H9 (cell line): ENCODE data around the gene PPP1R13L. TPM values are rescaled to one million over a fixed set of nuclear protein-coding genes. Genes with fewer than 3 reads are reported as not detected.

Experiments
- DNase-seq: peaks from one replicate; pipeline ENCODE4 v3.0.0-alpha.2; 2017
- H2AFZ ChIP-seq: one replicate; pipeline ENCODE4 v1.6.1; 2013; ENCODE audit warnings: mild to moderate bottlenecking, low read length, control low read depth, moderate library complexity
- H2AK5ac ChIP-seq: 2 replicates; pipeline ENCODE4 v1.6.1; 2013; ENCODE audit warnings: low read length, control low read depth, mixed read lengths; ENCODE audit not compliant: insufficient read length
- H2BK120ac ChIP-seq: one replicate; pipeline ENCODE4 v1.6.1; 2013; ENCODE audit warnings: low read depth, mild to moderate bottlenecking, low read length, control low read depth, inconsistent platforms; ENCODE audit not compliant: poor library complexity, severe bottlenecking
- H2BK12ac ChIP-seq: 2 replicates; pipeline ENCODE4 v1.6.1; 2013; ENCODE audit warnings: low read length, control low read depth, mixed read lengths, low read depth; ENCODE audit not compliant: insufficient read length
- H2BK15ac ChIP-seq: 2 replicates; pipeline ENCODE4 v1.6.1; 2013; ENCODE audit warnings: low read depth, low read length, control low read depth
- H2BK20ac ChIP-seq: one replicate; pipeline ENCODE4 v1.6.1; 2013; ENCODE audit warnings: low read depth, mild to moderate bottlenecking, low read length, control low read depth, inconsistent platforms; ENCODE audit not compliant: poor library complexity, severe bottlenecking
- H2BK5ac ChIP-seq: 2 replicates; pipeline ENCODE4 v1.6.1; 2013; ENCODE audit warnings: low read length, control low read depth, mixed read lengths; ENCODE audit not compliant: insufficient read length
- H3K14ac ChIP-seq: 2 replicates; pipeline ENCODE4 v1.6.1; 2013; ENCODE audit warnings: low read length, control low read depth; ENCODE audit not compliant: insufficient read depth
- H3K18ac ChIP-seq: 2 replicates; pipeline ENCODE4 v1.6.1; 2013; ENCODE audit warnings: low read depth, mild to moderate bottlenecking, mixed read lengths, low read length, control low read depth; ENCODE audit not compliant: insufficient read length
- H3K23ac ChIP-seq: 2 replicates; pipeline ENCODE4 v1.6.1; 2013; ENCODE audit warnings: low read length, control low read depth, mixed read lengths, low read depth; ENCODE audit not compliant: insufficient read length
- H3K23me2 ChIP-seq: 2 replicates; pipeline ENCODE4 v1.6.1; 2013; ENCODE audit warnings: low read depth, mild to moderate bottlenecking, mixed read lengths, low read length, control low read depth; ENCODE audit not compliant: insufficient read length, poor library complexity, severe bottlenecking
- H3K27ac ChIP-seq: 2 replicates; pipeline ENCODE4 v1.5.1; 2013; ENCODE audit warnings: low read length, control low read depth, mixed read lengths, low read depth; ENCODE audit not compliant: insufficient read length
- H3K27me3 ChIP-seq: 2 replicates; pipeline ENCODE4 v1.6.1; 2013; ENCODE audit warnings: low read length, control low read depth, inconsistent platforms; ENCODE audit not compliant: insufficient read depth
- H3K4ac ChIP-seq: 2 replicates; pipeline ENCODE4 v1.6.1; 2013; ENCODE audit warnings: low read depth, mild to moderate bottlenecking, control low read depth, inconsistent platforms, low read length, moderate library complexity
- H3K4me1 ChIP-seq: 2 replicates; pipeline ENCODE4 v1.6.1; 2013; ENCODE audit warnings: low read length, control low read depth, inconsistent platforms; ENCODE audit not compliant: insufficient read depth
- H3K4me2 ChIP-seq: 2 replicates; pipeline ENCODE4 v1.6.1; 2013; ENCODE audit warnings: low read length, control low read depth, mixed read lengths; ENCODE audit not compliant: insufficient read length, insufficient read depth
- H3K56ac ChIP-seq: 2 replicates; pipeline ENCODE4 v1.6.1; 2013; ENCODE audit warnings: low read depth, mild to moderate bottlenecking, mixed read lengths, low read length, control low read depth; ENCODE audit not compliant: insufficient read length
- H3K79me1 ChIP-seq: 2 replicates; pipeline ENCODE4 v1.6.1; 2013; ENCODE audit warnings: low read depth, mild to moderate bottlenecking, moderate library complexity, low read length, control low read depth, inconsistent platforms; ENCODE audit not compliant: insufficient read depth, poor library complexity, severe bottlenecking
- H3K79me2 ChIP-seq: 2 replicates; pipeline ENCODE4 v1.6.1; 2013; ENCODE audit warnings: low read length, control low read depth, inconsistent platforms; ENCODE audit not compliant: insufficient read depth
- H3K9ac ChIP-seq: 2 replicates; pipeline ENCODE4 v1.6.1; 2013; ENCODE audit warnings: low read length, control low read depth, mixed read lengths; ENCODE audit not compliant: insufficient read length; ENCODE audit errors: extremely low read depth
- H3K9me3 ChIP-seq: one replicate; pipeline ENCODE4 v1.6.1; 2013; ENCODE audit warnings: low read depth, low read length, inconsistent platforms; ENCODE audit not compliant: control insufficient read depth
- H3T11ph ChIP-seq: one replicate; pipeline ENCODE4 v1.6.1; 2013; ENCODE audit warnings: mild to moderate bottlenecking, low read length, control low read depth, inconsistent platforms
- H4K20me1 ChIP-seq: one replicate; pipeline ENCODE4 v1.6.1; 2013; ENCODE audit not compliant: control insufficient read depth, insufficient read length, insufficient read depth
- H4K5ac ChIP-seq: 2 replicates; pipeline ENCODE4 v1.6.1; 2013; ENCODE audit warnings: low read depth, mild to moderate bottlenecking, mixed read lengths, low read length, control low read depth; ENCODE audit not compliant: insufficient read length
- H4K8ac ChIP-seq: replicated peaks from 2 replicates; pipeline ENCODE4 v1.6.1; 2013; ENCODE audit warnings: low read length, control low read depth, mixed read lengths, low read depth; ENCODE audit not compliant: insufficient read length
- H4K91ac ChIP-seq: 2 replicates; pipeline ENCODE4 v1.6.1; 2013; ENCODE audit warnings: low read depth, mild to moderate bottlenecking, moderate library complexity, mixed read lengths, low read length, control low read depth; ENCODE audit not compliant: insufficient read length
- H3K27ac Mint-ChIP-seq, 3 experiments: 2 replicates in 2 of 3; 3 replicates in 1 of 3; pipeline ENCODE4 v1.8.0; 2020 to 2021; ENCODE audit warnings: mixed read lengths in 3 of 3, mild to moderate bottlenecking in 1 of 3, moderate library complexity in 1 of 3
- H3K27me3 Mint-ChIP-seq: 2 replicates; pipeline ENCODE4 v1.8.0; 2021; ENCODE audit warnings: low read depth, mild to moderate bottlenecking, moderate library complexity, mixed read lengths
- H3K36me3 Mint-ChIP-seq, 3 experiments: 2 replicates in 2 of 3; 3 replicates in 1 of 3; pipeline ENCODE4 v1.8.0; 2020 to 2021; ENCODE audit warnings: low read depth in 3 of 3, mixed read lengths in 3 of 3; ENCODE audit not compliant: insufficient read depth in 1 of 3
- H3K4me1 Mint-ChIP-seq, 2 experiments: 2 replicates each; pipeline ENCODE4 v1.8.0; 2020; ENCODE audit warnings: mixed read lengths in 2 of 2
- H3K4me3 Mint-ChIP-seq, 2 experiments: 2 replicates in 1 of 2; 3 replicates in 1 of 2; pipeline ENCODE4 v1.8.0; 2020 to 2021; ENCODE audit warnings: mild to moderate bottlenecking in 2 of 2, mixed read lengths in 2 of 2, moderate library complexity in 1 of 2
- H3K9me3 Mint-ChIP-seq, 2 experiments: 2 replicates in 1 of 2; 3 replicates in 1 of 2; pipeline ENCODE4 v1.8.0; 2020; ENCODE audit warnings: mild to moderate bottlenecking in 2 of 2, mixed read lengths in 2 of 2, moderate library complexity in 1 of 2
- WGBS: extraction: QIAGEN DNeasy Blood & Tissue Kit; methylation state at CpG from one replicate; pipeline ENCODE4 v1.1.7; 2013; ENCODE audit warnings: missing lambda C conversion rate, low lambda C conversion rate, mixed read lengths; ENCODE audit not compliant: insufficient read length; ENCODE audit errors: extremely low coverage; 5-methylcytosine and 5-hydroxymethylcytosine counted together
- total RNA-seq: library from RNA; stranded (reverse); gene quantifications from 2 replicates; pipeline ENCODE4 v1.2.1, GENCODE V29; 2021
- TF ChIP-seq, protein P1 (sequence below): fragments of 200-600 bp; sonication (generic); conservative IDR thresholded peaks from 3 replicates; pipeline ENCODE4 v1.8.0; 2021; ENCODE audit warnings: antibody characterized with exemption, mild to moderate bottlenecking

PPP1R13L gene
- total RNA-seq, 1 experiment from 2014 or later, result 42.6 TPM

DNA sequence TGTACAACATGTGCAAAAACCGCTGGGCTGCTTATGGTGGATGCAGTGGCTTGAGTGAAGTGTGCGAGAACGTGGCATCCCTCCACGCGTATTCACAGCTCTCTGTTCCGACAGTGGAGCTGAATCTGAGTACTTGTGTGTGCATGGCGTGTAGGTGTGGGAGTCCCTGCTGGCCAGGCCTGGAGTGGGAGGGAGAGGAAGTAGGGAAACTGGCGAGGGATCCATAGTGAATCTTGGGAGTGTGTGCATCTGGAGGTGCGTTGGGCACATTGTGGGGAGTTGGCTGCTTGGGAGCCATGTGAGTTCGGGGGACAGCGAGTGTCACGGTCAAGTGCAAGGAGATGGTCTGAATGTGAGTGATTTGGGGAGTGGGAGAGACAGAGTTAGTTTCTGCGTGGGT, 62.0 kb downstream of the PPP1R13L start:
- Histone ChIP-seq H3K14ac (no peak overlapping the region), H3K27me3 (peaks cover 4% of the 10 kb centered on the region), H2BK12ac (no peak overlapping the region), H4K8ac (no peak overlapping the region), H3K4ac (no peak overlapping the region), H2BK120ac (no peak overlapping the region), H3K9me3 (no peaks in the 10 kb centered on the region), H3K27ac (no peak overlapping the region), H3K79me2 (no peaks in the 10 kb centered on the region), H3T11ph (no peak overlapping the region), H2AK5ac (no peak overlapping the region), H3K9ac (no peak overlapping the region), H3K18ac (no peak overlapping the region), H3K23ac (no peak overlapping the region), H3K4me1 (0 out of 2 replicates have a peak, but pooled peaks cover 2% of the 10 kb centered on the region), H2BK15ac (no peak overlapping the region), H2BK20ac (no peak overlapping the region), H3K23me2 (peaks cover 12% of the 10 kb centered on the region), H3K79me1 (no peaks in the 10 kb centered on the region), H3K56ac (no peak overlapping the region), H2AFZ (no peak overlapping the region), H4K5ac (no peak overlapping the region), H4K20me1 (peaks cover 2% of the 10 kb centered on the region), H2BK5ac (no peak overlapping the region), H4K91ac (no peak overlapping the region), H3K4me2 (no peak overlapping the region)
- Mint-ChIP-seq H3K36me3 (no peaks in the 10 kb centered on the region), H3K9me3 (no peaks in the 10 kb centered on the region; a peak in 2 of 5 replicates), H3K4me1 (peaks cover 4 to 12% of the 10 kb centered on the region in 2 experiments; a peak in 3 of 4 replicates), H3K4me3 (no peak overlapping the region), H3K27me3 (peaks cover 19% of the 10 kb centered on the region), H3K27ac (no peak overlapping the region)
- no CpG with 5 or more reads among the region's 13 CpGs for WGBS
- DNase-seq, result no peak
- TF ChIP-seq, protein P1, sequence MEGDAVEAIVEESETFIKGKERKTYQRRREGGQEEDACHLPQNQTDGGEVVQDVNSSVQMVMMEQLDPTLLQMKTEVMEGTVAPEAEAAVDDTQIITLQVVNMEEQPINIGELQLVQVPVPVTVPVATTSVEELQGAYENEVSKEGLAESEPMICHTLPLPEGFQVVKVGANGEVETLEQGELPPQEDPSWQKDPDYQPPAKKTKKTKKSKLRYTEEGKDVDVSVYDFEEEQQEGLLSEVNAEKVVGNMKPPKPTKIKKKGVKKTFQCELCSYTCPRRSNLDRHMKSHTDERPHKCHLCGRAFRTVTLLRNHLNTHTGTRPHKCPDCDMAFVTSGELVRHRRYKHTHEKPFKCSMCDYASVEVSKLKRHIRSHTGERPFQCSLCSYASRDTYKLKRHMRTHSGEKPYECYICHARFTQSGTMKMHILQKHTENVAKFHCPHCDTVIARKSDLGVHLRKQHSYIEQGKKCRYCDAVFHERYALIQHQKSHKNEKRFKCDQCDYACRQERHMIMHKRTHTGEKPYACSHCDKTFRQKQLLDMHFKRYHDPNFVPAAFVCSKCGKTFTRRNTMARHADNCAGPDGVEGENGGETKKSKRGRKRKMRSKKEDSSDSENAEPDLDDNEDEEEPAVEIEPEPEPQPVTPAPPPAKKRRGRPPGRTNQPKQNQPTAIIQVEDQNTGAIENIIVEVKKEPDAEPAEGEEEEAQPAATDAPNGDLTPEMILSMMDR, result no peak
